ENCODE measurements around the gene LRRC19.
A peak's percentile ranks its signal among the peaks of the same experiment; 100 is the strongest.

The LRRC19 gene

DNA sequence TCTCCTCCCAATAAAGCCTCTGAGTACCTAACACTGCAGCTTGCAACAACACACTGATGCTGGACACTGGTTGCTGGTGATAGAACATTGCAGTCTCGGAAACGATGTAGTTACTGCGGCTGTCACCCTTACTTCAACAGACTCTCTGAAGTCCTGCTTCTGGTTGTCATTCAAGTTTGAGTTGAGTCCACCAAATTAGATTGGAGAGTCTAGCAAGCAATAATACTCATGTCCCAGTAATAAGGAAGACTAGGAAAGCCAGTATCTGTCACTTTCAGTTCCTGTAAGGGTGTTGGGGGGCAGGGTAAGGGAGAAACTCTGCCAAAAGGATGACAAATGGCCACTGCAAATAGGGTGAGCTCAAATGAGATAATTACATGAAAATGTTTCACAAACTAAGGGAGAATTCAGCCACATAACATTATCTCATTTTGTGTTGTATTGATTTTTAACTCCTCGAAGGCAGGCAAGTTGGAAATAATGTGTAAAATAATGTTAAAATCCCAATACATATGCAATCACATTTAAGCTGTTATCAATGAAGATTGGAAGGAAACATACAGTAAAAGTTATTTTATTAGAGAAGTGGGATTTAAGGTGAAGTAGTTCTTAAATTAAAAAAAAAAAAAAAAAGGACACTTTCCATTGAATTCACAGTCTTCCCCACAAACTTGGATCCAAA lies 50.1 kb downstream of the LRRC19 start:
- no peak for DNase-seq

DNA sequence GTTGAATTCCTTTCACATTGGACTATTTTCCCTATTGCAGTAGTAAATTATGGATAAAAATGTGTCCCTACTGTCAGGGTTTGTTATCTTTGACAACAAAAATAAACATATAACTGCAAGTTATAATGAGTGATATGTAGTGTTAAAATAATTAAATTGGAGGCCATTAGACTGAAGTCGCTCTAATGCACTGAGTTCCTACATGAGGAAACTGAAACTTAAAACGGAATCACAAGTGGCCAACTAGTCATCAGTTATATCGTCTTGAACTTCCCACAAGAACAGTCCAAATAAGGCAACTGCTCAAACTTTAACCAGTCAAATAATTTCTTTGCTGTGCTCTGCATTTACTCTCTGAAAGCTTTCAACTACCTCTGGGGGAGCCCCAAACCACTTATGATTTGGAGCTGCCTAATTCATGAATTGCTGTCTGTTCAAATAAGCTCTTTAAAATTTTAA lies 51.4 kb downstream of the LRRC19 start:
- DNase-seq: no peak

DNA sequence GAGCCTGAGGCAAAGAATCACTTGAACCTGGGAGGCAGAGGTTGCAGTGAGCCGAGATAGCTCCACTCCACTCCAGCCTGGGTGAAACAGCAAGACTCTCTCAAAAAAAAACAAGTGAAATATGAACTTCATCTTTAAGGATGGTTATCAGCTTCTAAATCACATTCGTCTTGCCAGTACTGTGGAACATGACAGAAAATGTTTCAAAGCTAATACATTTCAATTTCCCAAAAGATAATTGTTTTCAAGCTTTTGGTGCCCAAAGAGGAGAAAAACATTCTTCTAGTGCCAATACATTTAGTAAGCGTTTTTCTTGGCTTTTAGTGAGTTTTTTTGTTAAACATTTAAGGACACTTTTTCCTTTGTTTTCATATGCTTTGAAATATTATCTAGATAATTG lies 53.7 kb downstream of the LRRC19 start:
- DNase-seq: no peak

DNA sequence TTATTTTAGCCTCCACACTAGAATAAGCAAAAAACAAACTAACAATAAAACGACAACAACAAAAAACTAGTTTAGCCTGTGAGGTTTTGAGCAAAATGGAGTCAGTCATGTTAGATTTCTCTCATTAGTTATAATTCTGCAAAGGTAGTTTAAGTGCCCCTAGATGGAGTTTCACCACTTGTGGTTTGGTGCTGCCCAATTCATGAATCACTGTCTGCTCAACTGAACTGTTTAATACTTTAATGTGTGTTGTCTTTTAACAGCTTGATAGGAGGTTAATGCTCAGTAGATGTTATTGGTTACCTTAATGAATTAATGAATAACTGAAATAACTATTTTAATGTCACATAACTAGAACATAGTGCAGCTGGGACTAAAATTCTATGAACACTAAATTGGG lies 55.0 kb downstream of the LRRC19 start:
- no peak for DNase-seq

DNA sequence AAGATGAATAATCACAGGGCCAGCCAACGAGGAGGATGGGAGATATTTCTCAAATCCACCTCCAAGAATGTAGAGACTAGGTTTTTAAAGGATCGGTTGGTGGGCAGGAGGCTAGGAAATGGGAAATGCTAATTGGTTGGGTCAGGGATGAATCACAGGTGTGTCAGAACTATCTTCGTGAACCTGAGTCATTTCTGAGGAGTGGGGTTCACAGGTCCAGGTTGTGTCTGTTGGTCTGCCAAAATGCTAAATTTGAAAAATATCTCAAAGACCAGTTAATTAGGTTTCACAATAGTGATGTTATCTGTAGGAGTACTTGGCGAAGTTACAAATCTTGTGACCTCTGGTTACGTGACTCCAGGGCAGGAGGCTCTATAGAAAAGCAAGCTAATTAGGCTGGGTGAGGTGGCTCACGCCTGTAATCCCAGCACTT lies 55.8 kb downstream of the LRRC19 start:
- DNase-seq: no peak

DNA sequence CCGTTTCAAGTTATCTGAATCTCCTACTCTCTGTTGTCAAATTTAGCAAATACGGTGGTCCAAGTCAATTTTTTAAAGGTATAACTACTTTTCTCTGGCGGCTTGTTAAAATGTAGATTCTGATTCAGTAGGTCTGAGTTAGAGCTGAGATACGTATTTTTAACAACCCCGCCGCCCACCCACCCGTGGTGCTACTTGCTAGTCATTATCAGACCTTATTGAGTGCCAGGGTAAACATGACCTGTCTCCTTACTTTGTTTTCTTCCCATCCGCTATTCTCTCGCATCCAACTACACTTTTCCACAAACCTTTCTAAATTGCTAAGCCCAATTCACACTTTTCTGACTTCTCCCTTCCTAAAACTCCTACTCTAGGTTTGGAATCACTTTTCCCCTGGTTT lies 57.7 kb downstream of the LRRC19 start:
- no peak for DNase-seq

DNA sequence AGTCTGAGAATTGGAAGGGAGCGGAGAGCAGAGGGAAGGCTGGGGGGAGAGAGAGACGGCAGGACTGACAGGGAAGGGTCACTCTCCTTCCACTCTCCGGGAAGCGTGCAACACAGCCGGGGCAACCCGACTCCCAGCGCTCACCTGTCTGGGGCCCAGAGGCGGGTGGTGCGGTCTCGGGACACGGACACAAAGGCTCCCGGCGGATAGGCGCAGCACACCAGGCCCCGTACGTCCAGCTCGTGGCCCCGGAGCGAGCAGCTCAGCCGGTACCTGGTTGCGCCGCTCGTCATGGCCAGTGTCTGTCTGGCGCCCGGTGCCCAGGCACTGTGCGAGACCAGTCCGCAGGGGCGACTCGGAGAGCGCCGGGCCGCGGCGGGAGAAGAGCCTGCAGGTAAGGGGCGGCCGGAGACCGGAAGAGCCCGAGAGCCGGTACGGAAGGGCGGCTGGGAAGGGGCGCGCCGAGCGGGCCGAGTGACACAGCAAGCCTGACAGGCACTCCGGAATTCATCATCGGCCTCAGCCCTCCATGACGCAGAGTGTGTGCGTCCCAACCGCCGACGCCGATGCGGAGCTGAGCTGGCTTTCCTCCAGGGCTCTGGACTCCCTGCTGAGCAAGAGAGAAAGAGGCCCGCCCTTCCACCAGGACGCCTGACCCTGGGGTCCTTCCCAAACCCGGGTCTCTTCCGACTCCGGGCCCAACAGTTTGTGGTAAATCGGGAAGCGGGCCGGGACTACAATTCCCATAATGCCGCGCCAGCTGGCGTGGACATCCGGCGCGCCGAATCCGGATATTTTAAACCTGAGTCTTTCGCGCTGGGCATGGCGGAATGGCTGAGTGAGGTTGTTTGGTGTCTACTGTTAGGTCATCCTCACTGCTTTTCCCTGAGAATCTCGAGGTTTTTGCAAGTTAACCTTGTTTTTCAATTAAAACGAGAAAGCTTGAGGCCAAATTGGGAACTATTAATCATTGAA lies 58.4 kb downstream of the LRRC19 start, which contains the start of gene PLAA:
Gene PLAA, minus strand, starts transcription at position 490 of the 975 bp plus-strand sequence. Its CDS starts 197 bp downstream, at position 293.
- DNase-seq: peak; percentile 87

DNA sequence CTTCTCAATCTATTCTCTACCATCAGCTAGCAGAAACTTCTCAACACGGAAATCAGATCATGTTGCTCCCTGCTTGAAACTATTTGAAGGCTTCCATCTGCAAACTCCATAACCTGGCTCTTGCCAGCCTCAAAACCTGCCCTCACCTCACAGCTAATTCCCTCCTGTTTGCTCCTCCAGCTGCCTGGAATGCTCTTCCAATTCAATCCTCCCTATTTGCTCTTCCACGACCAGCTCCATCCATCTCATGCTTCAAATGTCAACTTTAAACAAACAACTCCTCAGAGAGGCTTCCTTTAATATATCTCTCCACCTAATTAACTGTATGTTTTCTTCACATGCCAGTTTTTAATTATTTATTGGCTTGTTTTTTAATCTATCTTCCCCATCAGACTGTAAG lies 59.9 kb downstream of the LRRC19 start:
- no peak for DNase-seq
